A549 (cell line): ENCODE data around the gene POMT1.

ENCODE experiments used
- JUN ChIP-seq, 2 experiments: fragments of >200 bp; sonication (Bioruptor Twin); formaldehyde crosslinking; IDR thresholded peaks; 2 replicates in 1 of 2; 3 replicates in 1 of 2; pipeline ENCODE4 v1.6.1; 2016 to 2017
- MAX ChIP-seq: IDR thresholded peaks from 2 replicates; pipeline ENCODE4 v1.6.1; 2012
- POLR2A ChIP-seq: IDR thresholded peaks from 2 replicates; pipeline ENCODE4 v1.6.1; 2012; ENCODE audit warnings: mild to moderate bottlenecking, low read length
- TF ChIP-seq, protein P1 (sequence below): fragments of >200 bp; sonication (Bioruptor Twin); formaldehyde crosslinking; IDR thresholded peaks from 3 replicates; pipeline ENCODE4 v1.5.1; 2016

GRCh38 chr9:131530546-131530919 lies 27.8 kb downstream of the POMT1 start:
- no peak for TF ChIP-seq MAX
- TF ChIP-seq, protein P1, sequence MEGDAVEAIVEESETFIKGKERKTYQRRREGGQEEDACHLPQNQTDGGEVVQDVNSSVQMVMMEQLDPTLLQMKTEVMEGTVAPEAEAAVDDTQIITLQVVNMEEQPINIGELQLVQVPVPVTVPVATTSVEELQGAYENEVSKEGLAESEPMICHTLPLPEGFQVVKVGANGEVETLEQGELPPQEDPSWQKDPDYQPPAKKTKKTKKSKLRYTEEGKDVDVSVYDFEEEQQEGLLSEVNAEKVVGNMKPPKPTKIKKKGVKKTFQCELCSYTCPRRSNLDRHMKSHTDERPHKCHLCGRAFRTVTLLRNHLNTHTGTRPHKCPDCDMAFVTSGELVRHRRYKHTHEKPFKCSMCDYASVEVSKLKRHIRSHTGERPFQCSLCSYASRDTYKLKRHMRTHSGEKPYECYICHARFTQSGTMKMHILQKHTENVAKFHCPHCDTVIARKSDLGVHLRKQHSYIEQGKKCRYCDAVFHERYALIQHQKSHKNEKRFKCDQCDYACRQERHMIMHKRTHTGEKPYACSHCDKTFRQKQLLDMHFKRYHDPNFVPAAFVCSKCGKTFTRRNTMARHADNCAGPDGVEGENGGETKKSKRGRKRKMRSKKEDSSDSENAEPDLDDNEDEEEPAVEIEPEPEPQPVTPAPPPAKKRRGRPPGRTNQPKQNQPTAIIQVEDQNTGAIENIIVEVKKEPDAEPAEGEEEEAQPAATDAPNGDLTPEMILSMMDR = 0 out of 3 replicates have a peak, but pooled peaks have one; percentile 11
- no peak for TF ChIP-seq JUN (IDR thresholded peaks at IDR 0.05)
- no peak for TF ChIP-seq POLR2A
